Gastrocnemius medialis (tissue), 4 donors: ENCODE measurements around the gene SASH1. TPM values are rescaled to one million over a fixed set of nuclear protein-coding genes. Genes with fewer than 3 reads are reported as not detected.

Experiments
- ATAC-seq, 2 donors: fragments of 150-250 bp; one replicate each; pipeline ENCODE4 v1.9.1; 2016
- DNase-seq, 2 donors: peaks; one replicate each; pipeline ENCODE4 v3.0.0-alpha.2; 2019
- H3K27ac ChIP-seq, 4 donors: fragments of 200-600 bp; sonication (generic); 1 replicate in 1 of 4; 2 replicates in 3 of 4; pipeline ENCODE4 v1.5.1; 2016 to 2018; ENCODE audit warnings: mild to moderate bottlenecking in 2 of 4, moderate library complexity in 1 of 4
- H3K27me3 ChIP-seq, 3 donors: fragments of 200-600 bp; sonication (generic) in 2 of 3; 1 replicate in 1 of 3; 2 replicates in 2 of 3; pipeline versions ENCODE4 v1.5.1 to v1.6.0; 2016 to 2019; ENCODE audit warnings: mild to moderate bottlenecking in 1 of 3, moderate library complexity in 1 of 3
- H3K36me3 ChIP-seq, 2 donors: fragments of 200-600 bp; sonication (generic) in 1 of 2; one replicate each; pipeline ENCODE4 v1.5.1; 2017 to 2018
- H3K4me1 ChIP-seq, 2 donors: fragments of 200-600 bp; sonication (generic) in 1 of 2; one replicate each; pipeline ENCODE4 v1.5.1; 2016 to 2017; ENCODE audit warnings: mild to moderate bottlenecking in 2 of 2
- H3K4me3 ChIP-seq, 4 donors: fragments of 200-600 bp; sonication (generic) in 3 of 4; 1 replicate in 1 of 4; 2 replicates in 3 of 4; pipeline ENCODE4 v1.5.1; 2016 to 2019; ENCODE audit warnings: mild to moderate bottlenecking in 2 of 4
- H3K9me3 ChIP-seq, 3 donors: fragments of 200-600 bp; sonication (generic) in 2 of 3; 1 replicate in 1 of 3; 2 replicates in 2 of 3; pipeline ENCODE4 v1.5.1; 2016 to 2019
- CTCF ChIP-seq, 5 experiments: fragments of 450-650 bp in 3 of 5; fragments of 200-600 bp in 2 of 5; sonication (generic) in 2 of 5; IDR thresholded peaks in 4 of 5; conservative IDR thresholded peaks in 1 of 5; 1 replicate in 4 of 5; 2 replicates in 1 of 5; pipeline ENCODE4 v1.5.1; 2016 to 2019; ENCODE audit warnings: antibody characterized with exemption in 5 of 5, mild to moderate bottlenecking in 3 of 5, moderate library complexity in 3 of 5
- POLR2A ChIP-seq, 2 donors: fragments of 450-650 bp; IDR thresholded peaks; one replicate each; pipeline ENCODE4 v1.6.1; 2017; ENCODE audit warnings: antibody characterized with exemption in 2 of 2, mild to moderate bottlenecking in 2 of 2, moderate library complexity in 2 of 2
- in situ Hi-C, 4 donors: fragments of 200-750 bp; cut with MboI; loops; one replicate each; pipeline versions ENCODE4 v1.15.0 to v1.8.0; 2017; ENCODE audit warnings: low sequenced_read_pairs in 4 of 4
- intact Hi-C: fragments of 100-400 bp; cut with DNase I; formaldehyde crosslinking; loops from one replicate; pipeline ENCODE4 v1.15.1; 2023; ENCODE audit warnings: low total_unique reads
- total RNA-seq, 4 donors: library from RNA; depleted of rRNA; stranded (reverse); fragments of >200 nt; gene quantifications; one replicate each; pipeline versions ENCODE4 v1.1.0 to v1.2.3, GENCODE V29; 2016

The SASH1 gene
- total RNA-seq, 4 donors from 2014 or later = 28.2 to 42.4 (median 35.4) TPM

GRCh38 chr6:148461986-148462577, 119.4 kb downstream of the SASH1 start:
- Histone ChIP-seq H3K27me3 (no peaks in the 10 kb centered on the region), H3K4me3 (no peak overlapping the region), H3K27ac (peak overlapping the region in 2 of 4 donors; percentile 23 to 33), H3K4me1 (peaks cover 9 to 24% of the 10 kb centered on the region in 2 donors), H3K36me3 (no peaks in the 10 kb centered on the region), H3K9me3 (no peaks in the 10 kb centered on the region)
- no peak for DNase-seq
- intact Hi-C loops = loop anchor here (5.0 kb wide), 2 partner anchors 120 to 210 kb away; partner anchors contain the start of gene SASH1
- no peak for TF ChIP-seq POLR2A (IDR thresholded peaks at IDR 0.05)
- TF ChIP-seq CTCF (IDR thresholded peaks at IDR 0.05 in 4 of 5, conservative IDR thresholded peaks at IDR 0.05 in 1 of 5) = no peak
- no peak for ATAC-seq
- in situ Hi-C loops = loop anchor here in 3 of 4 donors (10.0 to 25.0 kb wide), 3 partner anchors 277 to 950 kb away; partner anchors contain the start of gene SAMD5 (in 1 of the 3)

GRCh38 chr6:148463671-148464070, 121.0 kb downstream of the SASH1 start:
- H3K4me3 ChIP-seq = no peak overlapping the region
- no peak for TF ChIP-seq CTCF (IDR thresholded peaks at IDR 0.05 in 4 of 5, conservative IDR thresholded peaks at IDR 0.05 in 1 of 5)
- no peak for TF ChIP-seq POLR2A (IDR thresholded peaks at IDR 0.05)
- peak overlapping the region in 3 of 4 donors; percentile 10 to 69 (median 31) for H3K27ac ChIP-seq
- H3K36me3 ChIP-seq = no peaks in the 10 kb centered on the region
- ATAC-seq (no peak), DNase-seq (no peak)
- no peaks in the 10 kb centered on the region for H3K9me3 ChIP-seq
- H3K4me1 ChIP-seq = peaks cover 9 to 26% of the 10 kb centered on the region in 2 donors
- H3K27me3 ChIP-seq = no peaks in the 10 kb centered on the region
- in situ Hi-C loops = loop anchor here in 3 of 4 donors (10.0 to 25.0 kb wide), 3 partner anchors 279 to 951 kb away; partner anchors contain the start of gene SAMD5 (in 1 of the 3)
- intact Hi-C loops = loop anchor here (1.0 to 5.0 kb wide), 4 partner anchors 121 to 318 kb away; partner anchors contain the start of gene SASH1

- in situ Hi-C loops = loop anchor here (5.0 to 25.0 kb wide), 4 partner anchors 280 to 952 kb away; partner anchors contain the start of gene SAMD5 (in 1 of the 4)
- peaks cover 9 to 26% of the 10 kb centered on the region in 2 donors for H3K4me1 ChIP-seq
Observed at GRCh38 chr6:148464319-148465010, 121.8 kb downstream of the SASH1 start.

GRCh38 chr6:148465011-148465335, 122.3 kb downstream of the SASH1 start:
- H3K36me3 ChIP-seq = no peaks in the 10 kb centered on the region
- DNase-seq = no peak
- in situ Hi-C loops (loop anchor here (5.0 to 25.0 kb wide), 4 partner anchors 280 to 953 kb away; partner anchors contain the start of gene SAMD5 (in 1 of the 4)), intact Hi-C loops (loop anchor here (5.0 kb wide), 1 partner anchor 958 kb away; the partner anchor contains the start of gene SAMD5)
- peaks cover 9 to 26% of the 10 kb centered on the region in 2 donors for H3K4me1 ChIP-seq
- H3K9me3 ChIP-seq = no peaks in the 10 kb centered on the region
- no peaks in the 10 kb centered on the region for H3K27me3 ChIP-seq
- no peak for TF ChIP-seq POLR2A (IDR thresholded peaks at IDR 0.05)
- TF ChIP-seq CTCF (IDR thresholded peaks at IDR 0.05 in 4 of 5, conservative IDR thresholded peaks at IDR 0.05 in 1 of 5) = no peak
- no peak for ATAC-seq
- no peak overlapping the region for H3K4me3 ChIP-seq
- H3K27ac ChIP-seq = peak overlapping the region; percentile 3 to 69 (median 68)

More at GRCh38 chr6:148464319-148465010, 121.8 kb downstream of the SASH1 start:
- no peaks in the 10 kb centered on the region for H3K9me3 ChIP-seq
- intact Hi-C loops = loop anchor here (1.0 to 5.0 kb wide), 5 partner anchors 122 to 957 kb away; partner anchors contain the start of genes SAMD5 and SASH1
- TF ChIP-seq POLR2A (IDR thresholded peaks at IDR 0.05) (no peak), CTCF (IDR thresholded peaks at IDR 0.05 in 4 of 5, conservative IDR thresholded peaks at IDR 0.05 in 1 of 5) (peak; percentile 77 to 90 (median 82))
- H3K36me3 ChIP-seq = no peaks in the 10 kb centered on the region
- no peak overlapping the region for H3K4me3 ChIP-seq
- peak overlapping the region; percentile 3 to 69 (median 38) for H3K27ac ChIP-seq
- H3K27me3 ChIP-seq = no peaks in the 10 kb centered on the region
- peak; percentile 73 to 83 for ATAC-seq
- DNase-seq = peak; percentile 35 to 45
